Type B pancreatic cell (in vitro differentiated cells): Measurements from ENCODE around the gene CRAT. TPM values are rescaled to one million over a fixed set of nuclear protein-coding genes. Genes with fewer than 3 reads are reported as not detected.

Experiments
- DNase-seq: peaks from one replicate; pipeline ENCODE4 v3.0.0; 2021; ENCODE audit warnings: mixed read lengths; ENCODE audit not compliant: unreplicated experiment; ENCODE audit errors: extremely low spot score
- H3K27ac Mint-ChIP-seq: 2 replicates; pipeline ENCODE4 v1.8.0; 2021; ENCODE audit warnings: mild to moderate bottlenecking, mixed read lengths
- H3K27me3 Mint-ChIP-seq: 2 replicates; pipeline ENCODE4 v1.8.0; 2021; ENCODE audit warnings: mixed read lengths
- H3K36me3 Mint-ChIP-seq: 2 replicates; pipeline ENCODE4 v1.8.0; 2021; ENCODE audit warnings: mixed read lengths
- H3K4me1 Mint-ChIP-seq: one replicate; pipeline ENCODE4 v1.8.0; 2021; ENCODE audit warnings: mixed read lengths; ENCODE audit not compliant: unreplicated experiment
- H3K4me3 Mint-ChIP-seq: 2 replicates; pipeline ENCODE4 v1.8.0; 2021; ENCODE audit warnings: mild to moderate bottlenecking, mixed read lengths
- H3K9me3 Mint-ChIP-seq: 2 replicates; pipeline ENCODE4 v1.8.0; 2021; ENCODE audit warnings: mixed read lengths
- CTCF ChIP-seq: fragments of 200-600 bp; sonication (generic); conservative IDR thresholded peaks from 2 replicates; pipeline ENCODE4 v1.5.0; 2021; ENCODE audit warnings: antibody characterized with exemption, mild to moderate bottlenecking
- total RNA-seq: library from RNA; stranded (reverse); gene quantifications from 2 replicates; pipeline ENCODE4 v1.2.1, GENCODE V29; 2021; ENCODE audit warnings: low replicate concordance

Gene CRAT
- total RNA-seq, 1 donor from 2014 or later: 28.4 TPM

DNA sequence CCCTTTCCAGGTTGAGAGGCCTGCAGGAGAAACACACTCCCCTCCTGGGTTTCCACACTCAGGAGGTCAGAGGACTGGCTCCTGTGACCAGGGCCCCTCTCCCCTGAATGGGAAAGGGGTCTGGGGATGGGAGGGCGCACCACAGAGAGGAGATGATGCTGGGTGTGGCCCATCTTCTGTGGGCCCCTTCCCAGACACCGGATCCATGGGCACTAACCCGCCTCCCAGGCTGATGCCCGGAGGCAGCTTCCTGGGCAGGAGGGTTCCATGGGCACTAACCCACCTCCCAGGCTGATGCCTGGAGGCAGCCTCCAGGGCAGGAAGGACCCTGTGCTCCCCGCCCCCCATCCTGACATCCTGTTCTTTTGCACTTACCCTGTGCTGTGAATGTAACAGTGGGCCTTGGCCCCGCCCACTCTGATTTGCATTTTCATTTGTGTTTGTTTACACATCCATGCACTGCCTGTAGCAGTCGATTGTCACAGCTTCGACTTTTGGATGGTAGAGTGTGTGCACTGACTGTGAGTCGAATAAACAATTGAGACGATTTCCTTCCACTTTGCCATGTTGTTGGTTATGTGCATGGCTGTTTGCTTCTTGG, 39.0 kb downstream of the CRAT start:
- TF ChIP-seq CTCF: no peak
- no peaks in the 10 kb centered on the region for H3K36me3 Mint-ChIP-seq
- no peaks in the 10 kb centered on the region for H3K4me1 Mint-ChIP-seq
- no peaks in the 10 kb centered on the region for H3K27me3 Mint-ChIP-seq
- no peak overlapping the region for H3K4me3 Mint-ChIP-seq
- no peaks in the 10 kb centered on the region for H3K9me3 Mint-ChIP-seq
- no peak for DNase-seq
- no peak overlapping the region for H3K27ac Mint-ChIP-seq

DNA sequence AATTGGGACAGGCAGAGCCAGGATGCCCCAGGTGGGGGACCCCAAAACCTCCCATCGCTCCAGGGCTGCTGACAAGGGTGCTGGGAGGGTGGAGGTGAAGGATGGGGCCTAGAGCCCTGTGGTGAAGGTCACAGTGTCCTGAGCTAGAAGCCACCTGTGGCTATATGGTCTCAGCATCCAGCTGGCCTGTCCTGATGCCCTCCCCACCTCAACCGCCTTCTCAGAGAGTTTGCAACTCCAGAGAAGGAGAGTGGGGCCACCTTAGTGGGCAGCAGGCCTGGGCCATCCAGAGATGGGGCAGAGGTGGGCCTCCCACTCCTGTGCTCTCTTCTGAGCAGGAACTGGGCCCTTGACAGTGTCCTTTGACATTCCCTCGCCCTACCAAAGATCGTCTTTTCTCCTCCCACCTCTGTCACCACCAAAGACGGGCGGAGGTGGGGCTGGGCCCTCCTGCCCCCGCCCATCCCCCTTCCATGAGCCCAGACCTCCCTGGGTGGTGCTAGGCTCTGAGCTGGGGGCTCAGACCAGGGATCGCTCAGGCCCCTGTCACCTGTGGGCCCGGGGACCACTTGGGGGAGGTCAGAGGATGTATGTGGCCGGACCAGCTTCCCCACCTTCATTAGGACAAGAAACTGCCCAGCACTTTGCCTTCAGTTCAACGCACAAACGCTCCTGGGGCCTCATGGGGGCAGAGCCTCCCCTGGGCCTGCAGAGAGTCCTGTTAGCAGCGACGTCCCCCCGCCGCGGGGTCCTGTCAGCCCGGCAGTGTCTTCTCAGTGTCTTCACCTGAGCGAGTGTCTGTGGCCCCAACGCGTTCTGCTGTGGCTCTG, 39.7 kb downstream of the CRAT start:
- Mint-ChIP-seq H3K4me3 (no peak overlapping the region), H3K36me3 (peaks cover under 1% of the 10 kb centered on the region), H3K27me3 (no peaks in the 10 kb centered on the region), H3K9me3 (no peaks in the 10 kb centered on the region), H3K4me1 (no peaks in the 10 kb centered on the region), H3K27ac (no peak overlapping the region)
- DNase-seq: no peak
- TF ChIP-seq CTCF: no peak

GRCh38 chr9:129069862-129070641, 40.5 kb downstream of the CRAT start:
- Mint-ChIP-seq H3K27ac (no peak overlapping the region), H3K36me3 (peaks cover 5% of the 10 kb centered on the region), H3K27me3 (no peaks in the 10 kb centered on the region), H3K4me1 (no peaks in the 10 kb centered on the region), H3K9me3 (no peaks in the 10 kb centered on the region), H3K4me3 (no peak overlapping the region)
- DNase-seq: no peak
- TF ChIP-seq CTCF: no peak

DNA sequence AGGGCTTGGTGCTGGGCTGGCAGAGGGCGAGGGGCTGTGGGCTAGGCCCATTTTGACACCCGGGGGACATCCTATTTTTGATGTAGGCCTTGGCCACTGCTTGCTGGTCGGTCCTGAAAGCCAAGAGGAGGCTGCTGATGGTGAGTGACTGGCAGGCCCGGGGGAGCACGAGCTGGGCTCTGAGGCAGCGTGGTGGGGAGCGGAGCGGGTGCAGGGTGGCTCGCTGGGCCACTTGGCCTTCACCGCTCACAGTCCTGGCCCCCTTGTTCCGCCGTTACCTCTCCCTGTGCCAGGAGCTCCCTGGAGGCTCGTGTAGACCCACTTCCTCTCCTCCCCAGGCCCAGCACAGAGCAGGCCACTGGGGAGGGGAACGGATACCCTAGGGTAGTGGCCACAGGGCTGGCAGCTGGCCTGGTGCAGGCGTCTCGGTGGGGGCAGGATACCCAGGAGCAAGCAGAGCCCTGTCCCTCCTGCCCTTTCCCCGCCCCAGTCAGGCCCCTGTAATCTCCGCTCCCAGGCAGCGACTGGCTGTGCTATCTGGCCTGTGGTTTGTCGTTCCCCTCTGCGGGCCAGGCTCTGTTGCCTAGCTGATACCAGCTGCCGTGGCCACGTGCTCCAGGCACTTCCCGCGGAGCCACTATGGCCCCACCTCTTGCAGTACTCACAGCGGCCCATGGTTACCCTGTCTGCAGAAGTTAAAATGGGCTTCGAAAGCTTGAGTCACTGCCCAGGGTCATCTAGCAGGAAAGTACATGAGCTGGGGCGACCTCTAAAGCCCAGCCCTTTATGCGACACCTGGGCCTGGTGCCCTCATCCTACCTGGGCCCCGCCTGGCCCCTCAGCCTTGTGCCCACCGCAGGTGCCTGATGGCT, 41.4 kb downstream of the CRAT start:
- no peaks in the 10 kb centered on the region for H3K9me3 Mint-ChIP-seq
- H3K27me3 Mint-ChIP-seq: no peaks in the 10 kb centered on the region
- H3K36me3 Mint-ChIP-seq: peaks cover 5% of the 10 kb centered on the region

More for the DNA sequence above, 41.4 kb downstream of the CRAT start:
- no peak for TF ChIP-seq CTCF
- Mint-ChIP-seq H3K27ac (no peak overlapping the region), H3K4me1 (no peaks in the 10 kb centered on the region), H3K4me3 (no peak overlapping the region)
- no peak for DNase-seq
